ENCODE data around the gene CLDN10.

CLDN10 gene

GRCh38 chr13:95559100-95559499 lies 6.6 kb downstream of the CLDN10 start:
- no peak overlapping the region for H3K4me2 ChIP-seq (ENCODE audit: low read depth, low read length)
- no peak for DNase-seq
- no peaks in the 10 kb centered on the region for H3K9me2 ChIP-seq (replicated peaks; ENCODE audit: insufficient read depth, low read length)
- no peaks in the 10 kb centered on the region for H3K27me3 ChIP-seq (replicated peaks; ENCODE audit: insufficient read depth, low read length)
- no peak overlapping the region for H2AFZ ChIP-seq (ENCODE audit: low read length)
- H3K79me2 ChIP-seq (ENCODE audit: low read length) = no peaks in the 10 kb centered on the region
- no peak overlapping the region for H3K9ac ChIP-seq (ENCODE audit: low read length)
- H3K27ac ChIP-seq (ENCODE audit: low read length) = no peak overlapping the region
- no peaks in the 10 kb centered on the region for H3K4me1 ChIP-seq (ENCODE audit: low read length)
- no peak overlapping the region for H3K4me3 ChIP-seq (ENCODE audit: low read length)
- no peaks in the 10 kb centered on the region for H3K36me3 ChIP-seq (replicated peaks; ENCODE audit: insufficient read depth, low read length)
- no peaks in the 10 kb centered on the region for H3F3A ChIP-seq (ENCODE audit: insufficient read depth, low read length)
- TF ChIP-seq EZH2 (optimal IDR thresholded peaks at IDR 0.05; ENCODE audit: low read depth, low read length) (no peak), EZH2phosphoT487 (IDR thresholded peaks at IDR 0.05; ENCODE audit: low read length) (no peak)
- TF ChIP-seq, protein P1, sequence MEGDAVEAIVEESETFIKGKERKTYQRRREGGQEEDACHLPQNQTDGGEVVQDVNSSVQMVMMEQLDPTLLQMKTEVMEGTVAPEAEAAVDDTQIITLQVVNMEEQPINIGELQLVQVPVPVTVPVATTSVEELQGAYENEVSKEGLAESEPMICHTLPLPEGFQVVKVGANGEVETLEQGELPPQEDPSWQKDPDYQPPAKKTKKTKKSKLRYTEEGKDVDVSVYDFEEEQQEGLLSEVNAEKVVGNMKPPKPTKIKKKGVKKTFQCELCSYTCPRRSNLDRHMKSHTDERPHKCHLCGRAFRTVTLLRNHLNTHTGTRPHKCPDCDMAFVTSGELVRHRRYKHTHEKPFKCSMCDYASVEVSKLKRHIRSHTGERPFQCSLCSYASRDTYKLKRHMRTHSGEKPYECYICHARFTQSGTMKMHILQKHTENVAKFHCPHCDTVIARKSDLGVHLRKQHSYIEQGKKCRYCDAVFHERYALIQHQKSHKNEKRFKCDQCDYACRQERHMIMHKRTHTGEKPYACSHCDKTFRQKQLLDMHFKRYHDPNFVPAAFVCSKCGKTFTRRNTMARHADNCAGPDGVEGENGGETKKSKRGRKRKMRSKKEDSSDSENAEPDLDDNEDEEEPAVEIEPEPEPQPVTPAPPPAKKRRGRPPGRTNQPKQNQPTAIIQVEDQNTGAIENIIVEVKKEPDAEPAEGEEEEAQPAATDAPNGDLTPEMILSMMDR (IDR thresholded peaks at IDR 0.05; ENCODE audit: low read length) = no peak
- H3K9me3 ChIP-seq (replicated peaks; ENCODE audit: insufficient read depth, low read length) = no peaks in the 10 kb centered on the region
- no peaks in the 10 kb centered on the region for H4K20me1 ChIP-seq (ENCODE audit: insufficient read depth, low read length)

- no peaks in the 10 kb centered on the region for H3K79me2 ChIP-seq (ENCODE audit: low read length)
- H3K4me2 ChIP-seq (ENCODE audit: low read depth, low read length) = no peak overlapping the region
- no peaks in the 10 kb centered on the region for H3K9me3 ChIP-seq (replicated peaks; ENCODE audit: insufficient read depth, low read length)
- H2AFZ ChIP-seq (ENCODE audit: low read length) = no peak overlapping the region
- no peak for DNase-seq
- no peaks in the 10 kb centered on the region for H3K4me1 ChIP-seq (ENCODE audit: low read length)
- H3K9me2 ChIP-seq (replicated peaks; ENCODE audit: insufficient read depth, low read length) = no peaks in the 10 kb centered on the region
- no peak overlapping the region for H3K4me3 ChIP-seq (ENCODE audit: low read length)
- TF ChIP-seq EZH2phosphoT487 (IDR thresholded peaks at IDR 0.05; ENCODE audit: low read length) (no peak), EZH2 (optimal IDR thresholded peaks at IDR 0.05; ENCODE audit: low read depth, low read length) (no peak)
- TF ChIP-seq, protein P1 (IDR thresholded peaks at IDR 0.05; ENCODE audit: low read length) = no peak
- no peaks in the 10 kb centered on the region for H3K36me3 ChIP-seq (replicated peaks; ENCODE audit: insufficient read depth, low read length)
- H3K9ac ChIP-seq (ENCODE audit: low read length) = no peak overlapping the region
- no peak overlapping the region for H3K27ac ChIP-seq (ENCODE audit: low read length)
- no peaks in the 10 kb centered on the region for H4K20me1 ChIP-seq (ENCODE audit: insufficient read depth, low read length)
- no peaks in the 10 kb centered on the region for H3K27me3 ChIP-seq (replicated peaks; ENCODE audit: insufficient read depth, low read length)
- H3F3A ChIP-seq (ENCODE audit: insufficient read depth, low read length) = no peaks in the 10 kb centered on the region
Measured at GRCh38 chr13:95560387-95560786, 7.9 kb downstream of the CLDN10 start.

GRCh38 chr13:95564091-95564490 lies 11.6 kb downstream of the CLDN10 start:
- no peaks in the 10 kb centered on the region for H3K4me1 ChIP-seq (ENCODE audit: low read length)
- H3K79me2 ChIP-seq (ENCODE audit: low read length) = no peaks in the 10 kb centered on the region
- H3K9me2 ChIP-seq (replicated peaks; ENCODE audit: insufficient read depth, low read length) = no peaks in the 10 kb centered on the region
- DNase-seq = no peak
- TF ChIP-seq EZH2phosphoT487 (IDR thresholded peaks at IDR 0.05; ENCODE audit: low read length) (no peak), EZH2 (optimal IDR thresholded peaks at IDR 0.05; ENCODE audit: low read depth, low read length) (no peak)
- TF ChIP-seq, protein P1 (IDR thresholded peaks at IDR 0.05; ENCODE audit: low read length) = no peak
- no peak overlapping the region for H3K9ac ChIP-seq (ENCODE audit: low read length)
- H4K20me1 ChIP-seq (ENCODE audit: insufficient read depth, low read length) = no peaks in the 10 kb centered on the region
- no peak overlapping the region for H3K4me2 ChIP-seq (ENCODE audit: low read depth, low read length)
- no peaks in the 10 kb centered on the region for H3K27me3 ChIP-seq (replicated peaks; ENCODE audit: insufficient read depth, low read length)
- H3F3A ChIP-seq (ENCODE audit: insufficient read depth, low read length) = no peaks in the 10 kb centered on the region
- H3K36me3 ChIP-seq (replicated peaks; ENCODE audit: insufficient read depth, low read length) = no peaks in the 10 kb centered on the region
- H3K27ac ChIP-seq (ENCODE audit: low read length) = no peak overlapping the region
- H3K4me3 ChIP-seq (ENCODE audit: low read length) = no peak overlapping the region
- no peak overlapping the region for H2AFZ ChIP-seq (ENCODE audit: low read length)
- H3K9me3 ChIP-seq (replicated peaks; ENCODE audit: insufficient read depth, low read length) = no peaks in the 10 kb centered on the region
